Mesodermal cell (in vitro differentiated cells): ENCODE data around the gene ZNF778.

Experiments
- H3K27ac ChIP-seq: 2 replicates; pipeline ENCODE4 v1.7.0; 2013; ENCODE audit warnings: mild to moderate bottlenecking, low read depth, low read length, moderate library complexity; ENCODE audit not compliant: severe bottlenecking
- H3K36me3 ChIP-seq: 2 replicates; pipeline ENCODE4 v1.7.1; 2013; ENCODE audit warnings: mild to moderate bottlenecking, low read length, moderate library complexity; ENCODE audit not compliant: control insufficient read depth, insufficient read depth
- H3K4me1 ChIP-seq: one replicate; pipeline ENCODE4 v1.7.1; 2013; ENCODE audit warnings: mild to moderate bottlenecking, low read length; ENCODE audit not compliant: insufficient read depth, control insufficient read depth, poor library complexity, severe bottlenecking
- H3K4me3 ChIP-seq: 2 replicates; pipeline ENCODE4 v1.7.0; 2013; ENCODE audit warnings: low read length, control low read depth, mild to moderate bottlenecking; ENCODE audit not compliant: insufficient read depth, poor library complexity, severe bottlenecking; ENCODE audit errors: extremely low read depth
- H3K9me3 ChIP-seq: 2 replicates; pipeline ENCODE4 v1.7.1; 2013; ENCODE audit warnings: mild to moderate bottlenecking, low read length, moderate library complexity; ENCODE audit not compliant: control insufficient read depth
- WGBS, 2 experiments: methylation state at CpG; one replicate each; pipeline ENCODE4 v1.1.5; 2013; ENCODE audit warnings: missing lambda C conversion rate in 2 of 2; ENCODE audit not compliant: insufficient coverage in 2 of 2; 5-methylcytosine and 5-hydroxymethylcytosine counted together

ZNF778 gene

DNA sequence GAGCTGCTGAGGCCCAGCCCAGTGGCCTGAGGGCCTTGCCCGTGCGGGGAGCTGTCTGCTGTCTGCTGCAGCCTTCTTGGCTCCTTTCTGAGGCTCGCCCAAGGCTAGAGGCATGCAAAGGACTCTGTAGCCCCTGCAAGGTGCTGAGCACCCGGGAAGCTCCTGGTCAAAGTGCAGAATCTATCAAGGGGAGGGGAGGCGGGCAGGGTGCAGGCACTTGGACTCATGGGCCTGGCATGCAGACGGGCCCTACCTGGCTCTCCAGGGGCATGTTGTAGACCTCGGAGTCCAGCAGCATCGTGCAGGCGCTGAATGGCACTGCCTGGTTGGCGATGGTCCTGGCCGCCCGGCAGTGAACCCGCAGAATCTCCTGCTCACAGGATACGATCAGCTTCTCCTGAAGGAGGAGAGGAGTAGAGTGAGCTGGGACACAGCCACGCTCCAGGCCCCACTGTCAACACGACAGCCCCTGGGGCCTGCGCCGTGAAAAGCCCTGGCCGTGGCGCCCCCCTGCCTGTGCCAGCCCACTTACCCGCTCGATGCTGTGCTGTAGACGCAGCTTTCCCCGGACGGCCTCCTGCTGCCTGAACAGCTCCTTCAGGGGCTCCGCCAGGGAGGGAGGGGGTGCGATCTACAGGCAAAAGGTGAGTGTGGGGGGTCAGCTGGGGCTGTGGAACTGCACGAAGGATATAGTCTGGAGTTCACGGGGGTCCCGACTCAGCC is 57.2 kb downstream of the ZNF778 start:
- Histone ChIP-seq H3K36me3 (peaks cover 87% of the 10 kb centered on the region), H3K27ac (no peak overlapping the region), H3K9me3 (no peaks in the 10 kb centered on the region), H3K4me3 (no peak overlapping the region), H3K4me1 (no peaks in the 10 kb centered on the region)
- WGBS, 2 experiments = 96 to 99% methylated on average over 18 to 29 of the region's 30 CpGs

DNA sequence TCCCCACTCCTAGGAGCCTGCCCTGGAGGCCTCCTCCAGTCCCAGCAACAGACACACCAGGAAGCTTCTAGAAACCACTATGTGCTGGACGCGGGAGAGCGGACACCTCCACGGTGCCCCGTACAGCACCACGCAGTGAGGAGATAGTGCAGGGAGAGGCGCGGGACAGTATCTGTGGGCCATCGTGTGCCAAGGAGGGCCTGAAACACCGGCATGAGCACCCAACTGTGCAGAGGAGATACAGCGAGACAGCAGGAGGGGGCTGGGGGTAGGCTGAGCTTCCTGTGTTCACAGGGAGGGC is 57.7 kb downstream of the ZNF778 start:
- H3K4me3 ChIP-seq = no peak overlapping the region
- H3K9me3 ChIP-seq = no peaks in the 10 kb centered on the region
- no peak overlapping the region for H3K27ac ChIP-seq
- H3K4me1 ChIP-seq = no peaks in the 10 kb centered on the region
- WGBS, 2 experiments = 96 to 99% methylated on average over 11 of the region's 11 CpGs
- H3K36me3 ChIP-seq = peaks cover 87% of the 10 kb centered on the region

GRCh38 chr16:89275837-89276720 is 58.6 kb downstream of the ZNF778 start:
- H3K9me3 ChIP-seq = no peaks in the 10 kb centered on the region
- no peak overlapping the region for H3K4me3 ChIP-seq
- no peak overlapping the region for H3K27ac ChIP-seq
- WGBS, 2 experiments = 97 to 98% methylated on average over 39 of the region's 39 CpGs
- H3K36me3 ChIP-seq = peaks cover 87% of the 10 kb centered on the region
- no peaks in the 10 kb centered on the region for H3K4me1 ChIP-seq

DNA sequence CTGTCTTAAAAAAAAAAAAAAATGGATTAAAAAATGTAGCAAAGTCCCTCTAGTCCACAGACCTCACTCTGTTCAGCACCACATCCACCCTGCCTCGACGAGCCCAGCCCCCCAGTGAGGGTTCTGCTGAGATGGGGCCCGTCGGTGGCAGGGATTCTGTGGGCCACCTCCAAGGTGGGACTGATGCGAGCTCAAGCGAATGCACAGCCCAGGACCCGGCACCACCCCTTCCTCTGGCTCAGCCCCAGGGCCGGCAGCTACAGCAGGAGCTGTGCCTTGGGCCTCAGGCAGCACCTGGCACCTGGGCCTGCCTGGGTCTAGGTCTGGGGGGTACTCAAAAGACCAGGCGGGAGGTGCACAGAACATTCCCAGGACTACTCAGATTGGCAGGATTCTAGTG is 59.5 kb downstream of the ZNF778 start:
- Histone ChIP-seq H3K4me3 (no peak overlapping the region), H3K27ac (no peak overlapping the region), H3K36me3 (peaks cover 87% of the 10 kb centered on the region), H3K4me1 (no peaks in the 10 kb centered on the region), H3K9me3 (no peaks in the 10 kb centered on the region)
- WGBS, 2 experiments = 89 to 100% methylated on average over 4 to 9 of the region's 9 CpGs

GRCh38 chr16:89277641-89278341 is 60.3 kb downstream of the ZNF778 start:
- Histone ChIP-seq H3K4me3 (no peak overlapping the region), H3K4me1 (peaks cover 6% of the 10 kb centered on the region), H3K27ac (no peak overlapping the region), H3K36me3 (peaks cover 89% of the 10 kb centered on the region), H3K9me3 (no peaks in the 10 kb centered on the region)
- whole genome bisulfite sequencing, 2 experiments = 92 to 93% methylated on average over 29 to 32 of the region's 33 CpGs

- Histone ChIP-seq H3K4me1 (peaks cover 10% of the 10 kb centered on the region), H3K9me3 (no peaks in the 10 kb centered on the region), H3K36me3 (peaks cover 88% of the 10 kb centered on the region), H3K4me3 (no peak overlapping the region), H3K27ac (no peak overlapping the region)
- 96 to 97% methylated on average over 29 to 33 of the region's 36 CpGs for WGBS, 2 experiments
Observed at GRCh38 chr16:89278441-89279240, 61.1 kb downstream of the ZNF778 start.

GRCh38 chr16:89279666-89280481 is 62.4 kb downstream of the ZNF778 start:
- Histone ChIP-seq H3K4me3 (no peak overlapping the region), H3K27ac (no peak overlapping the region), H3K36me3 (peaks cover 87% of the 10 kb centered on the region), H3K4me1 (peaks cover 10% of the 10 kb centered on the region), H3K9me3 (no peaks in the 10 kb centered on the region)
- 95 to 98% methylated on average over 59 to 62 of the region's 65 CpGs for WGBS, 2 experiments

- peaks cover 87% of the 10 kb centered on the region for H3K36me3 ChIP-seq
- no peaks in the 10 kb centered on the region for H3K9me3 ChIP-seq
- H3K27ac ChIP-seq = no peak overlapping the region
- 95 to 98% methylated on average over 39 to 44 of the region's 44 CpGs for WGBS, 2 experiments
- no peak overlapping the region for H3K4me3 ChIP-seq
- peaks cover 10% of the 10 kb centered on the region for H3K4me1 ChIP-seq
Observed at GRCh38 chr16:89280546-89281188, 63.2 kb downstream of the ZNF778 start.

GRCh38 chr16:89281189-89281577 is 63.7 kb downstream of the ZNF778 start:
- WGBS, 2 experiments = 95 to 96% methylated on average over 28 of the region's 28 CpGs
- Histone ChIP-seq H3K27ac (no peak overlapping the region), H3K9me3 (no peaks in the 10 kb centered on the region), H3K36me3 (peaks cover 87% of the 10 kb centered on the region), H3K4me3 (no peak overlapping the region), H3K4me1 (peaks cover 10% of the 10 kb centered on the region)
